Measurements from ENCODE around the gene TEX22. TPM values are rescaled to one million over a fixed set of nuclear protein-coding genes. Genes with fewer than 3 reads are reported as not detected.

TEX22 gene
- total and polyA plus RNA-seq, 2 donors, result 0.11 to 0.13 TPM

GRCh38 chr14:105374389-105374788, 23.9 kb upstream of the TEX22 start:
- no peak overlapping the region for H3K27ac ChIP-seq (ENCODE audit: low read depth)
- no peaks in the 10 kb centered on the region for H3K4me1 ChIP-seq (ENCODE audit: insufficient read depth)
- WGBS, result 84% methylated on average over 11 of the region's 11 CpGs
- H3K36me3 ChIP-seq (ENCODE audit: insufficient read depth), result no peaks in the 10 kb centered on the region
- DNase-seq (ENCODE audit: extremely low spot score), result no peak
- no peak overlapping the region for H3K4me3 ChIP-seq (ENCODE audit: low read depth, low read length)

GRCh38 chr14:105375635-105376057, 22.7 kb upstream of the TEX22 start:
- DNase-seq (ENCODE audit: extremely low spot score), result no peak
- Histone ChIP-seq H3K4me1 (ENCODE audit: insufficient read depth) (no peaks in the 10 kb centered on the region), H3K4me3 (ENCODE audit: low read depth, low read length) (no peak overlapping the region), H3K27ac (ENCODE audit: low read depth) (no peak overlapping the region), H3K36me3 (ENCODE audit: insufficient read depth) (peaks cover 1% of the 10 kb centered on the region)
- WGBS, result 64% methylated on average over 4 of the region's 4 CpGs

GRCh38 chr14:105376521-105377440, 21.6 kb upstream of the TEX22 start:
- DNase-seq (ENCODE audit: extremely low spot score), result no peak
- WGBS, result 83% methylated on average over 34 of the region's 34 CpGs

GRCh38 chr14:105377555-105378182, 20.7 kb upstream of the TEX22 start:
- peaks cover 1% of the 10 kb centered on the region for H3K36me3 ChIP-seq (ENCODE audit: insufficient read depth)
- WGBS, result 91% methylated on average over 23 of the region's 23 CpGs
- no peaks in the 10 kb centered on the region for H3K4me1 ChIP-seq (ENCODE audit: insufficient read depth)
- DNase-seq (ENCODE audit: extremely low spot score), result no peak
- H3K4me3 ChIP-seq (ENCODE audit: low read depth, low read length), result no peak overlapping the region
- no peak overlapping the region for H3K27ac ChIP-seq (ENCODE audit: low read depth)

More at GRCh38 chr14:105376521-105377440, 21.6 kb upstream of the TEX22 start:
- peaks cover 1% of the 10 kb centered on the region for H3K36me3 ChIP-seq (ENCODE audit: insufficient read depth)
- no peak overlapping the region for H3K27ac ChIP-seq (ENCODE audit: low read depth)
- H3K4me1 ChIP-seq (ENCODE audit: insufficient read depth), result no peaks in the 10 kb centered on the region
- no peak overlapping the region for H3K4me3 ChIP-seq (ENCODE audit: low read depth, low read length)

- no peak overlapping the region for H3K4me3 ChIP-seq (ENCODE audit: low read depth, low read length)
- H3K27ac ChIP-seq (ENCODE audit: low read depth), result no peak overlapping the region
- DNase-seq (ENCODE audit: extremely low spot score), result no peak
- H3K36me3 ChIP-seq (ENCODE audit: insufficient read depth), result peaks cover 3% of the 10 kb centered on the region
- H3K4me1 ChIP-seq (ENCODE audit: insufficient read depth), result no peaks in the 10 kb centered on the region
- 80% methylated on average over 11 of the region's 11 CpGs for WGBS
Measured at GRCh38 chr14:105378199-105378598, 20.1 kb upstream of the TEX22 start.

GRCh38 chr14:105378873-105379685, 19.3 kb upstream of the TEX22 start:
- Histone ChIP-seq H3K4me3 (ENCODE audit: low read depth, low read length) (no peak overlapping the region), H3K36me3 (ENCODE audit: insufficient read depth) (peaks cover 3% of the 10 kb centered on the region), H3K27ac (ENCODE audit: low read depth) (no peak overlapping the region), H3K4me1 (ENCODE audit: insufficient read depth) (no peaks in the 10 kb centered on the region)
- 91% methylated on average over 17 of the region's 17 CpGs for WGBS
- DNase-seq (ENCODE audit: extremely low spot score), result no peak

- Histone ChIP-seq H3K27ac (ENCODE audit: low read depth) (no peak overlapping the region), H3K36me3 (ENCODE audit: insufficient read depth) (peaks cover 3% of the 10 kb centered on the region), H3K4me3 (ENCODE audit: low read depth, low read length) (no peak overlapping the region), H3K4me1 (ENCODE audit: insufficient read depth) (no peaks in the 10 kb centered on the region)
- 93% methylated on average over 14 of the region's 14 CpGs for WGBS
- no peak for DNase-seq (ENCODE audit: extremely low spot score)
Measured at GRCh38 chr14:105379946-105380345, 18.4 kb upstream of the TEX22 start.

- H3K4me1 ChIP-seq (ENCODE audit: insufficient read depth), result no peaks in the 10 kb centered on the region
- 87% methylated on average over 19 of the region's 19 CpGs for WGBS
- DNase-seq (ENCODE audit: extremely low spot score), result no peak
- H3K4me3 ChIP-seq (ENCODE audit: low read depth, low read length), result no peak overlapping the region
- no peak overlapping the region for H3K27ac ChIP-seq (ENCODE audit: low read depth)
- H3K36me3 ChIP-seq (ENCODE audit: insufficient read depth), result peaks cover 3% of the 10 kb centered on the region
Measured at GRCh38 chr14:105380756-105381155, 17.6 kb upstream of the TEX22 start.

GRCh38 chr14:105381446-105382342, 16.6 kb upstream of the TEX22 start:
- H3K36me3 ChIP-seq (ENCODE audit: insufficient read depth), result peaks cover 3% of the 10 kb centered on the region
- DNase-seq (ENCODE audit: extremely low spot score), result no peak
- WGBS, result 94% methylated on average over 27 of the region's 27 CpGs

GRCh38 chr14:105382343-105383082, 15.8 kb upstream of the TEX22 start:
- H3K4me3 ChIP-seq (ENCODE audit: low read depth, low read length), result no peak overlapping the region
- DNase-seq (ENCODE audit: extremely low spot score), result no peak
- 93% methylated on average over 26 of the region's 26 CpGs for WGBS
- no peak overlapping the region for H3K27ac ChIP-seq (ENCODE audit: low read depth)
- H3K36me3 ChIP-seq (ENCODE audit: insufficient read depth), result peaks cover 3% of the 10 kb centered on the region
- H3K4me1 ChIP-seq (ENCODE audit: insufficient read depth), result no peaks in the 10 kb centered on the region

More at GRCh38 chr14:105381446-105382342, 16.6 kb upstream of the TEX22 start:
- Histone ChIP-seq H3K4me3 (ENCODE audit: low read depth, low read length) (no peak overlapping the region), H3K4me1 (ENCODE audit: insufficient read depth) (no peaks in the 10 kb centered on the region), H3K27ac (ENCODE audit: low read depth) (no peak overlapping the region)

GRCh38 chr14:105383083-105383730, 15.1 kb upstream of the TEX22 start:
- DNase-seq (ENCODE audit: extremely low spot score), result no peak
- Histone ChIP-seq H3K36me3 (ENCODE audit: insufficient read depth) (peaks cover 3% of the 10 kb centered on the region), H3K27ac (ENCODE audit: low read depth) (no peak overlapping the region), H3K4me1 (ENCODE audit: insufficient read depth) (no peaks in the 10 kb centered on the region), H3K4me3 (ENCODE audit: low read depth, low read length) (no peak overlapping the region)
- 97% methylated on average over 32 of the region's 32 CpGs for WGBS

GRCh38 chr14:105384041-105384557, 14.2 kb upstream of the TEX22 start:
- no peaks in the 10 kb centered on the region for H3K4me1 ChIP-seq (ENCODE audit: insufficient read depth)
- no peak for DNase-seq (ENCODE audit: extremely low spot score)
- H3K36me3 ChIP-seq (ENCODE audit: insufficient read depth), result peaks cover 3% of the 10 kb centered on the region
- no peak overlapping the region for H3K4me3 ChIP-seq (ENCODE audit: low read depth, low read length)
- no peak overlapping the region for H3K27ac ChIP-seq (ENCODE audit: low read depth)
- 91% methylated on average over 23 of the region's 23 CpGs for WGBS
